Gastrocnemius medialis (tissue), 4 donors: Measurements from ENCODE around the gene ACOXL.

ENCODE experiments used
- CTCF ChIP-seq, 5 experiments: fragments of 450-650 bp in 3 of 5; fragments of 200-600 bp in 2 of 5; sonication (generic) in 2 of 5; IDR thresholded peaks in 4 of 5; conservative IDR thresholded peaks in 1 of 5; 1 replicate in 4 of 5; 2 replicates in 1 of 5; pipeline ENCODE4 v1.5.1; 2016 to 2019; ENCODE audit warnings: antibody characterized with exemption in 5 of 5, mild to moderate bottlenecking in 3 of 5, moderate library complexity in 3 of 5
- POLR2A ChIP-seq, 2 donors: fragments of 450-650 bp; IDR thresholded peaks; one replicate each; pipeline ENCODE4 v1.6.1; 2017; ENCODE audit warnings: antibody characterized with exemption in 2 of 2, mild to moderate bottlenecking in 2 of 2, moderate library complexity in 2 of 2

- TF ChIP-seq POLR2A (IDR thresholded peaks at IDR 0.05) (no peak), CTCF (IDR thresholded peaks at IDR 0.05 in 4 of 5, conservative IDR thresholded peaks at IDR 0.05 in 1 of 5) (no peak)
Measured at GRCh38 chr2:110943070-110943634, 210.8 kb downstream of the ACOXL start.
